T-helper 1 cell treated with Interleukin-12 subunit alpha and Interleukin-12 subunit beta and Interleukin-4 antibody, amounts not matched to agents 30 ng/mL and 1 ng/mL, for 36 hours (primary cell): ENCODE measurements around the gene NBPF11. TPM values are rescaled to one million over a fixed set of nuclear protein-coding genes. Genes with fewer than 3 reads are reported as not detected.
"Not testable (repeated sequence)": the region's sequence is repeated elsewhere in the genome, so short reads cannot be mapped to it uniquely, and the experiment has no call there.

Experiments used
- intact Hi-C: fragments of 100-400 bp; cut with micrococcal nuclease; formaldehyde crosslinking; loops from one replicate; pipeline ENCODE4 v1.15.1; 2024
- total RNA-seq: library from RNA; stranded (reverse); gene quantifications from 2 replicates; pipeline ENCODE4 v1.2.3, GENCODE V29; 2022

Gene NBPF11, protein sequence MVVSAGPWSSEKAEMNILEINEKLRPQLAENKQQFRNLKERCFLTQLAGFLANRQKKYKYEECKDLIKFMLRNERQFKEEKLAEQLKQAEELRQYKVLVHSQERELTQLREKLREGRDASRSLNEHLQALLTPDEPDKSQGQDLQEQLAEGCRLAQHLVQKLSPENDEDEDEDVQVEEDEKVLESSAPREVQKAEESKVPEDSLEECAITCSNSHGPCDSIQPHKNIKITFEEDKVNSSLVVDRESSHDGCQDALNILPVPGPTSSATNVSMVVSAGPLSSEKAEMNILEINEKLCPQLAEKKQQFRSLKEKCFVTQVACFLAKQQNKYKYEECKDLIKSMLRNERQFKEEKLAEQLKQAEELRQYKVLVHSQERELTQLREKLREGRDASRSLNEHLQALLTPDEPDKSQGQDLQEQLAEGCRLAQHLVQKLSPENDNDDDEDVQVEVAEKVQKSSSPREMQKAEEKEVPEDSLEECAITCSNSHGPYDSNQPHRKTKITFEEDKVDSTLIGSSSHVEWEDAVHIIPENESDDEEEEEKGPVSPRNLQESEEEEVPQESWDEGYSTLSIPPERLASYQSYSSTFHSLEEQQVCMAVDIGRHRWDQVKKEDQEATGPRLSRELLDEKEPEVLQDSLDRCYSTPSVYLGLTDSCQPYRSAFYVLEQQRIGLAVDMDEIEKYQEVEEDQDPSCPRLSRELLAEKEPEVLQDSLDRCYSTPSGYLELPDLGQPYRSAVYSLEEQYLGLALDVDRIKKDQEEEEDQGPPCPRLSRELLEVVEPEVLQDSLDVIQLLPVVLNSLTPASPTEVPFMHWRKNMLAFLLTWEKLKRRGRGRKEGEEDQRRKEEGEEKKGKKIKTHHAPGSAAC
- total RNA-seq, result 15.1 and 15.5 TPM in 2 replicates

GRCh38 chr1:148151911-148152656 lies at the start of gene NBPF11:
TSS of gene NBPF11 (minus strand) at chr1:148152281. CDS start at chr1:148127003, 25,278 bp downstream.
- intact Hi-C loops, result not testable (repeated sequence)

GRCh38 chr1:148197396-148197795 lies 45.3 kb upstream of the NBPF11 start:
- intact Hi-C loops, result not testable (repeated sequence)

DNA sequence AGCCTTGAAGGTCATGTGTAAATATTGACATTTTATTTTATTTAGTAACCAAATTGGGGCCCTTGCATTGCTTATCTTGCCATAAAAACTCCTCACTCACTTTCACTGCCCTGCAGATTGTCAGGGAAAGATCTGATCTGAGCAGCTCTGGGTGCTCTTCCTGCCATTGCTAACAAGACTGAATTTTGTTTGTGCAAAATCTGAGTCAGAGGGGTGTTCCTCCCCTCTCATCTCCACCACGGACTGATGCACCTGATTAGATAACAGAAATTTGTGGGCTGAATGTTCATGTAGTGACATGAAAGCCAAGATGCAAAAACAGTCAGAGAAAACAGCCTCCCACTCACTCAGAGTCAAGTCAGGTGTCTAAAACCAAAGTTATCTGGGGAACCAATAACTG lies 44.9 kb upstream of the NBPF11 start:
- intact Hi-C loops, result not testable (repeated sequence)

- intact Hi-C loops, result not testable (repeated sequence)
These were observed 43.0 kb upstream of the NBPF11 start for GRCh38 chr1:148195115-148195514.

DNA sequence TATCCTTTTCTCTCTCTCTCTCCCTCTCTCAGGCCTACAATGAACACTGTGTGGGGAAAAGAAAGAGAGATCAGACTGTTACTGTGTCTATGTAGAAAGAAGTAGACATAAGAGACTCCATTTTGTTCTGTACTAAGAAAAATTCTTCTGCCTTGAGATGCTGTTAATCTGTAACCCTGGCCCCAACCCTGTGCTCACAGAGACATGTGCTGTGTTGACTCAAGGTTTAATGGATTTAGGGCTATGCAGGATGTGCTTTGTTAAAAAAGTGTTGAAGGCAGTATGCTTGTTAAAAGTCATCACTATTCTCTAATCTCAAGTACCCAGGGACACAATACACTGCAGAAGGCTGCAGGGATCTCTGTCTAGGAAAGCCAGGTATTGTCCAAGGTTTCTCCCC lies 36.7 kb upstream of the NBPF11 start:
- intact Hi-C loops, result not testable (repeated sequence)

DNA sequence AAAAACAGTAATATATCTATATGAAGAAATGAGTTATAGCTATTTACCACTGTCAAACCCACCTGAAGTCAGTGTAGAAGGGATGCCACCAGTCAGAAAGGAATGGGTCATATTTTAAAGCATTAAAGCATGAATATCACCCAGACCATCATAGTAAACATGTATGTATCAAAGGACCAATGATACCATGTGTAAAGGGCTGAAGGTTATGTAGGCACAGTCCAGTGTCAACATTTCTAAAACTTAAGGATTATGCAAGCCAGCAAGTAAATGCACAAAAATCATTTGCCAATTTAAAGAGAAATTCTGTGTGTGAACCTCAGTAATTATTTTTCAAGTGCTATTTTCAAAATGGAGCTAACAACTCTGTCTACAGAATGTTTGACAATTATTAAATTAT lies 26.6 kb upstream of the NBPF11 start:
- intact Hi-C loops, result not testable (repeated sequence)

GRCh38 chr1:148175414-148175813 lies 23.3 kb upstream of the NBPF11 start:
- intact Hi-C loops, result not testable (repeated sequence)

DNA sequence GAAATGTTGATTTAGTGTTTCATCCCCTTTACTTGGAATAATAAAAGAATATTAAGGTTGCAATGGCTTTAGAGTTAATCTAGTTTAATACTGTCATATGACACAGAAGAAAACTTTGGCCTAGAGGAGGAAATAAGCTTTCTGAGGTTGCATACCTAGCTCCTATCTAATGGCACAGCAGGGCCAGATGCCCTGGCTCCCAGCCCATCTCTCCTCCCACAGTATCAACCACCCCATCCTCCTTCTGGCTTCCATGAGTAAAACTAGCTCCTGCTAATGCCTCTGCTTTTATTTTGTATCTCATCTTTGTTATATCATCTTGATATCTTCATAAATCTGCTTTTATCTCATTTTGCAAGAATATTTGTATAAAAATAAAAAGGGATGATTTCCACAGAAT lies 19.9 kb upstream of the NBPF11 start:
- intact Hi-C loops, result not testable (repeated sequence)

DNA sequence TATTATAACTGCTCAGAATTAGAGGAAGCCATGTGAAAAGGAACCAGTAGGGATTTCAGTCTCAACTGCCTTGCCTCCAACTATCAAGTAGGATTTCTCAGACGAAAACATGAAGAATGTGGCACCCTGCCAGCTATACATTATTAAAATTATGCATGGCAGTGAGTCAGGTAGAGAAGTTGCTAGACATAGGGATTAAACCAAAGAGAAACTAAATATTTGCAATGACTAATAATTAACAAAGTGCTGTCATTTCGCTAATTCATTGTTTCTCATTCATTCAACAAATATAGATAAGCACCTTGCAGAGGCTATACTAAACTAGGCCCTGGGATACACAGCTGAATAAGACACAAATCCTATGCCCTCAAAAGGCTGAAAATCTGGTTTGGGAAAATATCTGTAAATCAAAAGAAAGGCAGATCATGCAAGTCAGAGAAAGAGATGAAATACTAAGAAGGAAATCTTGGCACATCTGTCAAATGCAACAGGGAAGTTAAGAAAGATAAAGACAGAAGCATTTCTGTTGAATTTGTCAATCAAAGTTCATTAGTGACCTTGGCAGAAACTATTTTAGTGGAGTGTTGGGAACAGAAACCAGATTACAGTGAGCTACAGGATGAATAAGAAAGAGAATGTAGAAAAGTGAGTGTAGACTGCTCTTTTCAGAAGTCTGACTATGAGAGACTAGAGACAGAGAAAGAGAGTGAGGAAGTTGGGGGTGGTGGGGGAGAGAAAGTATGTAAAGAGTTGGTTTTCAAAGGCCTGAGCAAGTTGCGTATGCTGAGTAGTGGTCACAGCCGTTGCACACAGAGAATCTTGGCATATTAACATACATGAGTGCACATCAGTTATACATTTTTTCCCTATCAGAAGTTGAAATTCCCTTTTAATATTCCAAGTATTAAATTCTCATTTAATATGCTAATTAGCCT lies 14.7 kb upstream of the NBPF11 start:
- intact Hi-C loops, result no loop called here

DNA sequence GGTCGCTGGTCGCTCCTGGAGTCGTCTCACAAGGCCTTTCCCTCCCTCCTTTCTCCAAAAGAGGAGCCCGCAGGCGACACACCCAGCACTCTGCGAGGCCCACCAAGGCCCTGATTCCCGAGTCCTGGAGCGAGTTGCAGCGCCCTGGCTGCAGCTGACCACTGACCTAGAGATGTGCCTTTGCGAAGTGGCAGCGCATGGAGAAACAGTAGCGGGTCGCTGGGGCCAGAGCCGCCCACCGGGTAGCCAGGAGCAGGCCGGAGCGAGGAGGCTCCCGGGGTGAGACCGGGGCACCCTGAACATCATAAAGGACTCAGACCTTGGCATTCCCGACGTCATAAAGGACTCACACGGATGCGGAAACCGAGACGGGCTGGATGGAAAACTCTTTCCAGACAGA lies 10.3 kb upstream of the NBPF11 start:
- intact Hi-C loops, result no loop called here

DNA sequence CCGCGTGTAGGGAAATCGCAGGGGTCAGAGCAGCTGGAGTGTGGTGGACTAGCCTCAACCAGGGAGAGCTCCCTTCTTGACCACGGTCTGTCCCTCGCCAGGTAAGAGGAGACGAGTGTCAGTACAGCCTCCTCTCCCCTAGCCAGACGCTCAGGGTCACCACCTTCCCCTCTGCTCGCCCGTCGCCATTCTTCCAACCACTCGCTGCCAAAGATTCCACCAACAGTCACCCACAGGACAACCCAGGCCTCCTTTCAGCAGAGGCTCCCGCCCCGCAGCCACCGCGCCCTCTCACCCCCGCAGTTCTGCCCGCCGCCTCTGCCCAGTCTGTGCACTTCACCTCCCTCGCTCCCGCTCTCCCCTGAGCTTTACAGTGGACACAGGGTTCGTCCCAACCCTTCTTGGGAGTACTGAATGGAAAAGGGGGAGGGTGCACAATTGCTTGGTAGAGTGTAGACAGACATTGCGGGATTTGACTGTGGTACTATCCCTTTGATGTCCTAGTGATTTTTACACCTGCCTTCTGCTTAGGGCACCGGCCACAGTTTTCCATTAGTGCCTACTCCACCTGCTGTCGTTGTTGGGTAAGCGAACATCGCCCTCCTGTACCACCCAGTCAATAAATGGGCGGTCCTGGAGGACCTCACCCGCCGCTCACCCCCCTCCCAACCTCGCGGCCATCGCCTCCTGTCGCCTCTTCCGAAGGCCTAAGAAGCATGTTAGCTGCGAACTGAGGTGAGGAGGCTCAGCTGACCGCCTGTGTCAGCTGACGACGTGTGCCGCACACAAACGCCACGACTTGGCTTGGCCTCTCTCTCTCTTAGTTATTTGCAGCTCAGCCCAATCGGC lies 9.2 kb upstream of the NBPF11 start:
- intact Hi-C loops, result no loop called here

GRCh38 chr1:148160343-148161052 lies 8.4 kb upstream of the NBPF11 start:
- intact Hi-C loops, result no loop called here

GRCh38 chr1:148160048-148160342 lies 7.9 kb upstream of the NBPF11 start:
- intact Hi-C loops, result no loop called here

GRCh38 chr1:148158341-148159003 lies 6.4 kb upstream of the NBPF11 start:
- intact Hi-C loops, result no loop called here

- intact Hi-C loops, result not testable (repeated sequence)
These were observed 5.7 kb upstream of the NBPF11 start for GRCh38 chr1:148157803-148158202.

GRCh38 chr1:148155494-148156275 lies 3.6 kb upstream of the NBPF11 start:
- intact Hi-C loops, result not testable (repeated sequence)

- intact Hi-C loops, result not testable (repeated sequence)
These were observed 714 bp upstream of the NBPF11 start for GRCh38 chr1:148152795-148153194.

- intact Hi-C loops, result not testable (repeated sequence)
These were observed 686 bp downstream of the NBPF11 start for GRCh38 chr1:148151371-148151819.
